Measurements from ENCODE around the gene RALGPS1.
A peak's percentile ranks its signal among the peaks of the same experiment; 100 is the strongest.

The RALGPS1 gene

GRCh38 chr9:126904586-126904985 lies 10.0 kb upstream of the RALGPS1 start:
- no peak overlapping the region for H3K4me3 ChIP-seq (ENCODE audit: low read depth, low read length)
- TF ChIP-seq CTCF (IDR thresholded peaks at IDR 0.05; ENCODE audit: borderline replicate concordance, insufficient read depth, low read depth, low read length), result no peak

- no peak for TF ChIP-seq CTCF (IDR thresholded peaks at IDR 0.05; ENCODE audit: borderline replicate concordance, insufficient read depth, low read depth, low read length)
Measured at GRCh38 chr9:126906091-126906490, 8.5 kb upstream of the RALGPS1 start.

GRCh38 chr9:126907058-126907457 lies 7.5 kb upstream of the RALGPS1 start:
- no peak overlapping the region for H3K4me3 ChIP-seq (ENCODE audit: low read depth, low read length)
- TF ChIP-seq CTCF (IDR thresholded peaks at IDR 0.05; ENCODE audit: borderline replicate concordance, insufficient read depth, low read depth, low read length), result no peak

More at GRCh38 chr9:126906091-126906490, 8.5 kb upstream of the RALGPS1 start:
- no peak overlapping the region for H3K4me3 ChIP-seq (ENCODE audit: low read depth, low read length)

GRCh38 chr9:126915281-126915816 lies 767 bp downstream of the RALGPS1 start:
- TF ChIP-seq CTCF (IDR thresholded peaks at IDR 0.05; ENCODE audit: borderline replicate concordance, insufficient read depth, low read depth, low read length), result no peak
- peak overlapping the region; percentile 23 for H3K4me3 ChIP-seq (ENCODE audit: low read depth, low read length)

- H3K4me3 ChIP-seq (ENCODE audit: low read depth, low read length), result no peak overlapping the region
- no peak for TF ChIP-seq CTCF (IDR thresholded peaks at IDR 0.05; ENCODE audit: borderline replicate concordance, insufficient read depth, low read depth, low read length)
Measured at GRCh38 chr9:126915846-126916543, 1.4 kb downstream of the RALGPS1 start.

- TF ChIP-seq CTCF (IDR thresholded peaks at IDR 0.05; ENCODE audit: borderline replicate concordance, insufficient read depth, low read depth, low read length), result 0 out of 2 replicates have a peak, but pooled peaks have one; percentile 27
- no peak overlapping the region for H3K4me3 ChIP-seq (ENCODE audit: low read depth, low read length)
Measured at GRCh38 chr9:126916909-126917308, 2.3 kb downstream of the RALGPS1 start.

GRCh38 chr9:126919193-126919592 lies 4.6 kb downstream of the RALGPS1 start:
- no peak overlapping the region for H3K4me3 ChIP-seq (ENCODE audit: low read depth, low read length)
- no peak for TF ChIP-seq CTCF (IDR thresholded peaks at IDR 0.05; ENCODE audit: borderline replicate concordance, insufficient read depth, low read depth, low read length)

All from GM12875 (cell line).